RWPE2 (cell line): Measurements from ENCODE around the gene LRRC23.

Experiments used
- ATAC-seq: fragments of 200-7000 bp; cut with Tn5 transposase; 3 replicates; pipeline ENCODE4 v1.9.1; 2021; ENCODE audit warnings: low read depth
- DNase-seq: peaks from one replicate; pipeline ENCODE4 v3.0.0-alpha.2; 2020; ENCODE audit warnings: low spot score
- H3K27ac ChIP-seq: fragments of 450-650 bp; 2 replicates; pipeline ENCODE4 v1.5.1; 2017; ENCODE audit warnings: mild to moderate bottlenecking; ENCODE audit not compliant: poor library complexity, severe bottlenecking
- H3K27me3 ChIP-seq: fragments of 250-450 bp; sonication (Bioruptor Pico); 2 replicates; pipeline ENCODE4 v1.5.1; 2021; ENCODE audit warnings: mild to moderate bottlenecking, moderate library complexity; ENCODE audit not compliant: insufficient read depth, poor library complexity, severe bottlenecking
- H3K36me3 ChIP-seq: fragments of 250-450 bp; sonication (Bioruptor Pico); 2 replicates; pipeline ENCODE4 v1.5.1; 2020; ENCODE audit warnings: low read depth, mild to moderate bottlenecking, moderate library complexity
- H3K4me1 ChIP-seq: fragments of 250-450 bp; sonication (Bioruptor Pico); 2 replicates; pipeline ENCODE4 v1.5.1; 2021; ENCODE audit warnings: mild to moderate bottlenecking, moderate library complexity; ENCODE audit not compliant: insufficient read depth, poor library complexity, severe bottlenecking
- H3K4me3 ChIP-seq: fragments of 250-450 bp; sonication (Bioruptor Pico); 2 replicates; pipeline ENCODE4 v1.5.1; 2021; ENCODE audit warnings: mild to moderate bottlenecking, moderate library complexity; ENCODE audit not compliant: severe bottlenecking
- H3K9me3 ChIP-seq: fragments of 250-450 bp; sonication (Bioruptor Pico); 2 replicates; pipeline ENCODE4 v1.5.1; 2021; ENCODE audit warnings: mild to moderate bottlenecking, moderate library complexity; ENCODE audit not compliant: severe bottlenecking
- TF ChIP-seq, protein P1 (sequence below): fragments of 450-650 bp; IDR thresholded peaks from one replicate; pipeline ENCODE4 v1.5.1; 2017; ENCODE audit warnings: mild to moderate bottlenecking, moderate library complexity; ENCODE audit not compliant: poor library complexity, severe bottlenecking

Gene LRRC23

DNA sequence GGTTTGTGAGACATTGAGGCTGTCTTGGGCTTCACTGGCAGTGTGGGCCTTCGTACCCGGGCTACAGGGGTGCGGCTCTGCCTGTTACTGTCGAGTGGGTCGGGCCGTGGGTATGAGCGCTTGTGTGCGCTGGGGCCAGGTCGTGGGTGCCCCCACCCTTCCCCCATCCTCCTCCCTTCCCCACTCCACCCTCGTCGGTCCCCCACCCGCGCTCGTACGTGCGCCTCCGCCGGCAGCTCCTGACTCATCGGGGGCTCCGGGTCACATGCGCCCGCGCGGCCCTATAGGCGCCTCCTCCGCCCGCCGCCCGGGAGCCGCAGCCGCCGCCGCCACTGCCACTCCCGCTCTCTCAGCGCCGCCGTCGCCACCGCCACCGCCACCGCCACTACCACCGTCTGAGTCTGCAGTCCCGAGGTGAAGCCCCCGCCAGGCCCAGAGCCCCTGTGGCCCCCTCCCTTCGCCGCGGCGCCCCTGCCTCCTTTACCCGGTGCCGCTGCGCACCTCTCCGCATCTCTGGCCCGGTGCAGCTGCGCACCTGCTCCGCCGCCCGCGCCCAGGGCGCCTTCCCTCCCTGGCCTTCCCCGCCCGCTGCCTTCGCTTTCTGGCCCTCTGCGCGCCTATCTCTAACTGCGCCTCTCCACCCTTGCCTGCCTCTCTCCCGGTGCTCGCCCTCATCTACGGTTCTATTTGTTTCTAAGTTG is 9.8 kb downstream of the LRRC23 start, which contains the start of gene ENO2:
ENO2 (plus strand) TSS at position 335 of the 701 bp plus-strand sequence. CDS start 1,253 bp downstream, outside the sequence.
- H3K27ac ChIP-seq = peak within 1 kb of the TSS; percentile 14
- DNase-seq (no peak), ATAC-seq (peak; percentile 88)
- H3K27me3 ChIP-seq = no peaks in the 10 kb centered on the region
- H3K4me1 ChIP-seq = peaks cover 3% of the 10 kb centered on the region
- H3K4me3 ChIP-seq = peak within 1 kb of the TSS; percentile 59
- H3K9me3 ChIP-seq = no peaks in the 10 kb centered on the region
- H3K36me3 ChIP-seq = peaks cover 24% of the 10 kb centered on the region
- TF ChIP-seq, protein P1, sequence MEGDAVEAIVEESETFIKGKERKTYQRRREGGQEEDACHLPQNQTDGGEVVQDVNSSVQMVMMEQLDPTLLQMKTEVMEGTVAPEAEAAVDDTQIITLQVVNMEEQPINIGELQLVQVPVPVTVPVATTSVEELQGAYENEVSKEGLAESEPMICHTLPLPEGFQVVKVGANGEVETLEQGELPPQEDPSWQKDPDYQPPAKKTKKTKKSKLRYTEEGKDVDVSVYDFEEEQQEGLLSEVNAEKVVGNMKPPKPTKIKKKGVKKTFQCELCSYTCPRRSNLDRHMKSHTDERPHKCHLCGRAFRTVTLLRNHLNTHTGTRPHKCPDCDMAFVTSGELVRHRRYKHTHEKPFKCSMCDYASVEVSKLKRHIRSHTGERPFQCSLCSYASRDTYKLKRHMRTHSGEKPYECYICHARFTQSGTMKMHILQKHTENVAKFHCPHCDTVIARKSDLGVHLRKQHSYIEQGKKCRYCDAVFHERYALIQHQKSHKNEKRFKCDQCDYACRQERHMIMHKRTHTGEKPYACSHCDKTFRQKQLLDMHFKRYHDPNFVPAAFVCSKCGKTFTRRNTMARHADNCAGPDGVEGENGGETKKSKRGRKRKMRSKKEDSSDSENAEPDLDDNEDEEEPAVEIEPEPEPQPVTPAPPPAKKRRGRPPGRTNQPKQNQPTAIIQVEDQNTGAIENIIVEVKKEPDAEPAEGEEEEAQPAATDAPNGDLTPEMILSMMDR = no peak

DNA sequence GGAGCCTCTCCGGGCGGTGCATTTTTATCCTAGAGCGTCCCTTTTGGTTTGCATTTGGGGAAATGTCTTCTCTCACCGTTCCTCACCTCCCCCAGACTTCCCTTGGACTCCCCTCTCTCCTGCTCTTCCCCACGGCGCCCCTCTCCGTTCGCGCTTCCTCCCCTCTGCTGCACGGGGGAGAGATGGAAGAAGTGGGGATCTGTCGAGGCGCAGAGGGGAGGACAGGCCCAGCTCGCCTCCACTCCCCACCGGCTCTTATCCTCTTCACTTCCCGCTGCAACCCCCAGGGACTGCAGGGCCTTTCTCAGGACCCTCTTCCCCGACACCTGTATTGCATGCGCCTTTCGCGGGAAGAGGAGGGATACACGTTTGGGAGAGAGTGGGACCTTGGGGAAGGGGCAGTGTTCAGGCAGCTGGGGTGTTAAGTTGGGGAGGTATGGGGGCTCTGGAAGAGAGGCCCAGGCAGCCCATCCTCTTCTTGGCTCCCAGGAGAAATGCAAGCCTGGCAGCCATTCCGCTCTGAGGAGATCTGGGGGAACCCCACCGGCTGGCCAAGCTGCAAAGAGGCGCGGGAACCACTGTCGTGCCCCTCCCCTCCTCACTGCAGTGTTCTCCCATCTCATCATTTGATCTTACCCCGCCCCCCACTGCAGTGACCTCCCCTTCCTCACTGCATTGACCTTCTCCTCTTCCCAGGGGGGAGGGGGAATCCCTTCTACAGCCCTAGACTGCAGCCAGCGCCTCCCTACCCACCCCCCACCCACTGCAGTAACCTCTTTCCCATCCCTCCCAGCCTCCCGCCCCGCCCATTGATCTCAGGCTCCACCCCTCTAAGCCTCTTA is 10.5 kb downstream of the LRRC23 start:
- Histone ChIP-seq H3K4me1 (peaks cover 6% of the 10 kb centered on the region), H3K27ac (peak overlapping the region; percentile 14), H3K9me3 (no peaks in the 10 kb centered on the region), H3K4me3 (peak overlapping the region; percentile 59), H3K36me3 (peaks cover 30% of the 10 kb centered on the region), H3K27me3 (no peaks in the 10 kb centered on the region)
- 0 out of 3 replicates have a peak, but pooled peaks have one; percentile 2 for ATAC-seq
- no peak for DNase-seq
- TF ChIP-seq, protein P1 = no peak

DNA sequence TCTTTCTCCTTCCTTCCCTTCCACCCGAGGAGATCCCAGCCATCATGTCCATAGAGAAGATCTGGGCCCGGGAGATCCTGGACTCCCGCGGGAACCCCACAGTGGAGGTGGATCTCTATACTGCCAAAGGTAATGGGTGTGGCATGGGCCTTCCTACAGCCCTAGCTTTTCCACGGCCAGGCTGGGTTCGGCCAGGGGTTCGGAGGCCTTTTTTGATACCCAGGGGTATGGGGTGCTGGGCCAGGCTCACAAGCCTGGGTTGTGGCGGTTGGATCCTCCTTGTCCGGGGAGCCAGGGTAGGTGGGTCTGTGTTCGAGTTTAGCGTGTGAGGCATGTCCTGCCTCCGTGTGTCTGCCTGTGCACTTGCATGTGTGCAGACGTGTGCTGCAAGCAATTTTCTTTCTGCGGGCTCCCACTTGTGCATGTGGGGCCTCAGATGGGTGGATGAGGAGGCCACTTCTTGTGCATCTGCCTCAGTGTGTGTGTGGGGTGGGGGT is 11.2 kb downstream of the LRRC23 start:
- no peaks in the 10 kb centered on the region for H3K9me3 ChIP-seq
- ATAC-seq (no peak), DNase-seq (no peak)
- TF ChIP-seq, protein P1 = no peak
- no peak overlapping the region for H3K4me3 ChIP-seq
- H3K27me3 ChIP-seq = no peaks in the 10 kb centered on the region
- peaks cover 6% of the 10 kb centered on the region for H3K4me1 ChIP-seq
- peaks cover 30% of the 10 kb centered on the region for H3K36me3 ChIP-seq
- no peak overlapping the region for H3K27ac ChIP-seq

DNA sequence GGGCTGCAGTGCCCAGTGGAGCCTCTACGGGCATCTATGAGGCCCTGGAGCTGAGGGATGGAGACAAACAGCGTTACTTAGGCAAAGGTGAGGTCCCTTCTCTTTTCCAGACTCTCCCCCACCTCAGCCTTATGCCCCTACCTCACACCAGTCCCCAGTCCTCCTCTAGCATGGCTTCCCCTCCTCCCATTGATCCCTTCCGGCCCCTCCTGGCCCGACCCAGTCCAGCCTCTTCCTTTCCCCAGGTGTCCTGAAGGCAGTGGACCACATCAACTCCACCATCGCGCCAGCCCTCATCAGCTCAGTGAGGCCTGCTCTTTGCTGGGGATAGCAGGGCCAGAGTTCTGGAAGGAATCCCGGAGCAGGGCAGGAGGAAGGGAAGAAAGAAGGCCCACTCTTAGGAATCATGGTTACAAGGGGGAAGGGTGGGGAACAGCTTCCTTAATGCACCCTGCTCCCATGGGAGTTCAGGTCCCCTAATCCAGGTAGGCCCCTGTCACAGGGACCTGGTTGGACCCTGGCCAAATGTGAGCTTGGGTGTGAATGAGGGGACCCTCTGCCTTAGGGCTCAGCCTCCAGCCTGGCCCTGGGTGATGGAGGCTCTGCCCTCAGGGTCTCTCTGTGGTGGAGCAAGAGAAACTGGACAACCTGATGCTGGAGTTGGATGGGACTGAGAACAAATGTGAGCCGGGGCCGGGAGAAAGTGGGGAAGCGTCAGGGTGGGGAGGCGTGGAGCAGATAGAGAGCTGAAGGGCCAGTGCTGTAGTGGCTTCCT is 12.0 kb downstream of the LRRC23 start:
- no peak for ATAC-seq
- H3K27ac ChIP-seq = no peak overlapping the region
- TF ChIP-seq, protein P1 = no peak
- no peaks in the 10 kb centered on the region for H3K9me3 ChIP-seq
- no peak for DNase-seq
- no peak overlapping the region for H3K4me3 ChIP-seq
- peaks cover 6% of the 10 kb centered on the region for H3K4me1 ChIP-seq
- H3K36me3 ChIP-seq = peaks cover 33% of the 10 kb centered on the region
- no peaks in the 10 kb centered on the region for H3K27me3 ChIP-seq
